ENCODE data around the gene TXN2. TPM values are rescaled to one million over a fixed set of nuclear protein-coding genes. Genes with fewer than 3 reads are reported as not detected.
A peak's percentile ranks its signal among the peaks of the same experiment; 100 is the strongest.

TXN2 gene
- total RNA-seq, 8 experiments from 2014 or later: 44.9 to 82.2 (median 61.0) TPM

- 40 to 100% (median 82%) methylated on average over 1 to 9 of the region's 13 CpGs; no CpG with 5 or more reads in 2 of the 10 experiments for WGBS, 10 experiments
- Histone ChIP-seq H3K27ac (no peak overlapping the region), H3K4me1 (replicated peaks in 1 of 2) (peaks cover 0 to 2% of the 10 kb centered on the region in 2 donors), H3K4me3 (no peak overlapping the region)
- in situ Hi-C loops (cut with MboI; ENCODE audit: low pct_unique_long_range_greater_than_20kb in 2 of 9, low sequenced_read_pairs in 9 of 9, unreplicated experiment in 9 of 9): loop anchor here in 4 of 9 experiments (10.0 to 25.0 kb wide), 2 partner anchors 160 to 168 kb away; no protein-coding TSS in a partner anchor
- ATAC-seq (replicated peaks in 6 of 8): no peak
These were observed 8.8 kb downstream of the TXN2 start for GRCh38 chr22:36472689-36473088.

GRCh38 chr22:36471341-36471821 lies 10.1 kb downstream of the TXN2 start:
- Histone ChIP-seq H3K4me3 (no peak overlapping the region), H3K4me1 (replicated peaks in 1 of 2) (peaks cover 0 to 2% of the 10 kb centered on the region in 2 donors), H3K27ac (no peak overlapping the region)
- 70 to 88% (median 80%) methylated on average over 1 to 10 of the region's 14 CpGs; no CpG with 5 or more reads in 3 of the 10 experiments for WGBS, 10 experiments
- ATAC-seq (replicated peaks in 6 of 8): no peak
- in situ Hi-C loops (cut with MboI; ENCODE audit: low pct_unique_long_range_greater_than_20kb in 2 of 9, low sequenced_read_pairs in 9 of 9, unreplicated experiment in 9 of 9): loop anchor here in 4 of 9 experiments (10.0 to 25.0 kb wide), 2 partner anchors 159 to 167 kb away; no protein-coding TSS in a partner anchor

DNA sequence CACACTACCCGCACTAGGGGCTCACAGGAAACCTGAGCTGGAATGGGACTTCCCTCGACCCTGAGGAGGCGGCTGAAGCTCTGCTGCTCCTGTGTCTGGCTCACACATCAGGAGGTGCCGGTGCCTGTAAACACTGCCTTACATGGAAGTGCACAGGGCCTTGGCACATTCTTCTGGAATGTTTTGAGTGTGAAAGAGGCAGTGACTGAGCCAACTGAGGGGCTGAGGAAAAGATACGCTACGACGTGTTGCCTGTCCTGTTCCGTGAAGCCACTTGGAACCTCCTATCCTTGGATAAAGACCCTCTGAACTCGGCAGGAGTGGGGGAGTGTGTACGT lies 10.5 kb downstream of the TXN2 start:
- WGBS, 10 experiments: 69 to 100% (median 86%) methylated on average over 1 to 6 of the region's 10 CpGs; no CpG with 5 or more reads in 3 of the 10 experiments
- peaks cover 0 to 2% of the 10 kb centered on the region in 2 donors for H3K4me1 ChIP-seq (replicated peaks in 1 of 2)
- H3K27ac ChIP-seq: no peak overlapping the region
- no peak overlapping the region for H3K4me3 ChIP-seq
- no peak for ATAC-seq (replicated peaks in 6 of 8)
- in situ Hi-C loops (cut with MboI; ENCODE audit: low pct_unique_long_range_greater_than_20kb in 2 of 9, low sequenced_read_pairs in 9 of 9, unreplicated experiment in 9 of 9): loop anchor here in 4 of 9 experiments (10.0 to 25.0 kb wide), 2 partner anchors 159 to 166 kb away; no protein-coding TSS in a partner anchor

- Histone ChIP-seq H3K4me1 (replicated peaks in 1 of 2) (peaks cover 0 to 2% of the 10 kb centered on the region in 2 donors), H3K27ac (no peak overlapping the region), H3K4me3 (no peak overlapping the region)
- in situ Hi-C loops (cut with MboI; ENCODE audit: low pct_unique_long_range_greater_than_20kb in 2 of 9, low sequenced_read_pairs in 9 of 9, unreplicated experiment in 9 of 9): loop anchor here in 4 of 9 experiments (10.0 to 25.0 kb wide), 2 partner anchors 158 to 166 kb away; no protein-coding TSS in a partner anchor
- ATAC-seq (replicated peaks in 6 of 8): peak; percentile 64 to 96 (median 86)
- WGBS, 10 experiments: 21 to 100% (median 59%) methylated on average over 1 to 9 of the region's 14 CpGs; no CpG with 5 or more reads in 3 of the 10 experiments
These were observed 11.1 kb downstream of the TXN2 start for GRCh38 chr22:36470162-36470993.

DNA sequence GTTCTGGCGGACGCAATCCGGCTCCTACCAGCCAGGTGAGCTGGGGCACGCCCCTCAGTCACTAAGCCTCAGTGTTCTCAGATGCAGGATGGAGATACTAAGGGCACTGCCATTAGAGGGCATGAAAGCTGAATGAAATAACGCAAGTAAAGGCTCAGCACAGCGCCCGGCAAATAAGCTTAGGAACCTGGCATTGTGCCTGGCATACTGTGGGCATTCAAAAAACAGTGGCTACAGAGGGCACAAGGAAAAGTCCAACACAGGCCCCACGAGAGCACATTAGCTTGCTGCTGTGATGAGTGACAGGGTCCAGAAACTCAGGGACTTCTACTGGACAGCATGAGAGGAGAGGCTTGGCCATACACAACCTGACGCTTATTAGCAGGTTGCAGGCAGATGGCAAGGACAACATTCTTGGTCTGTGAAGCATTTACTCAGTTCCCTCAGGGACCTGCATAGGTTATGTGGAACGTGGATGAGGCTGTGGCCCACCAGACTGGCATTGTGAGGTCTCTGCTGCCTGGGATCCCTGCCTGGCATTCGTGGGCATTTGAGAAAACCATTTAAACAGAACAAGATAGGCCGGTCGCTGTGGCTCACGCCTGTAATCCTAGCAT lies 12.2 kb downstream of the TXN2 start:
- no peak overlapping the region for H3K4me3 ChIP-seq
- in situ Hi-C loops (cut with MboI; ENCODE audit: low pct_unique_long_range_greater_than_20kb in 2 of 9, low sequenced_read_pairs in 9 of 9, unreplicated experiment in 9 of 9): loop anchor here in 5 of 9 experiments (5.0 to 25.0 kb wide), 4 partner anchors 154 to 167 kb away; no protein-coding TSS in a partner anchor
- H3K4me1 ChIP-seq (replicated peaks in 1 of 2): peaks cover 0 to 2% of the 10 kb centered on the region in 2 donors
- no peak overlapping the region for H3K27ac ChIP-seq
- 65 to 100% (median 84%) methylated on average over 1 to 7 of the region's 14 CpGs; no CpG with 5 or more reads in 1 of the 10 experiments for WGBS, 10 experiments
- ATAC-seq (replicated peaks in 6 of 8): no peak

DNA sequence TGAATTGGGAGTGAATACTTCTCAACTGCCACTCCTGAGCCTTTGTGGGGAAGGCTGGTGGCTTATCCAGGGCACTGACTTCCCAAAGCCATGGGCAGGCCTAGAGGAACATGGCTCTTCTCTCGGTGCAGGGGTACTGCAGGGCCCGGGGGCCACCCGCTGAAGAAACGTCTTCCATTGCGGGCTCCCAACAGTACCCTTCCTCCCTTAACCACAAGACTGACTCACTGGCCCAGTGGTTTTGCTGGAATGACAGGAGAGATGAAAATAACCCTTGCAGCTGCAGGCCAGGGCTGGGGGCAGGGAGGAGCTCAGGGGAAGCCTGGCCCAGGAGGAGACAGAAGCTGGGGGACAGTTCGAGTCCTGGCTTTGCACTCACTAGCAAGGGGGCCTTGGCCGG lies 13.5 kb downstream of the TXN2 start:
- no peak overlapping the region for H3K4me3 ChIP-seq
- in situ Hi-C loops (cut with MboI; ENCODE audit: low pct_unique_long_range_greater_than_20kb in 2 of 9, low sequenced_read_pairs in 9 of 9, unreplicated experiment in 9 of 9): loop anchor here in 5 of 9 experiments (5.0 to 25.0 kb wide), 4 partner anchors 153 to 166 kb away; no protein-coding TSS in a partner anchor
- peaks cover 0 to 2% of the 10 kb centered on the region in 2 donors for H3K4me1 ChIP-seq (replicated peaks in 1 of 2)
- ATAC-seq (replicated peaks in 6 of 8): peak in 2 of 8 experiments; percentile 49 to 57
- no peak overlapping the region for H3K27ac ChIP-seq
- WGBS, 10 experiments: 100% methylated on average over 1 of the region's 7 CpGs; no CpG with 5 or more reads in 9 of the 10 experiments

DNA sequence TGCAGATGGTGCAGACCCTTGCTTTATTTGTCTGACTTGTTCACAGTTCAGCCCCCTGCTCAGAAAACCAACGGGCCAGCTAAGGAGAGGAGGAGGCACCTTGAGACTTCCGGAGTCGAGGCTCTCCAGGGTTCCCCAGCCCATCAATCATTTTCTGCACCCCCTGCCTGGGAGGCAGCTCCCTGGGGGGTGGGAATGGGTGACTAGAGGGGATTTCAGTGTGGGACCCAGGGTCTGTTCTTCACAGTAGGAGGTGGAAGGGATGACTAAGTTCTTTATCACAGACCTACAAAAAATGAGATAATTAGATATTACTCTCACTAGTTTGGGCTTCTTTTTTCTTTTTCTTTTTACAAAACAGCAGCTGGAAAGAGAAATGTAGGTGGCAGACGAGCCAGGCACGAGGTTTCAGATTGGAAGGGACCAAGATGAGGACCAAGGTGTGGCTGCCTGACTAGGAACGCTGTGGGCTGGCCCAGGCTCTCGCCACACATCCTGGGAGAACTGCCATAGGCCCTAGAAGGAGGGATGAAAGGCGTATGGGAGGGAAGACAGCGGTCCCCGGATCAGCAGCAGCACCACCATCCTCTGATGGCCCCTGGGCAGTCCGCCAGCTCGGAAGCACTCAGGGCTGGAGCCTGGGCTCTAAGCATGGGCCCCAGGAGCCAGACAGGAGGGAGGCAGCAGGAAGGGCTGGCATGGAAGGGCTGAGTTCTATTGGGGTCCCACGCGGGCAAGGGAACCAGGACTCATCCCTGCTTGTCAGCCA lies 14.2 kb downstream of the TXN2 start:
- WGBS, 10 experiments: 48 to 100% (median 83%) methylated on average over 1 to 7 of the region's 14 CpGs; no CpG with 5 or more reads in 3 of the 10 experiments
- H3K27ac ChIP-seq: no peak overlapping the region
- peak in 1 of 8 experiments; percentile 13 for ATAC-seq (replicated peaks in 6 of 8)
- in situ Hi-C loops (cut with MboI; ENCODE audit: low pct_unique_long_range_greater_than_20kb in 2 of 9, low sequenced_read_pairs in 9 of 9, unreplicated experiment in 9 of 9): loop anchor here in 5 of 9 experiments (5.0 to 25.0 kb wide), 4 partner anchors 152 to 165 kb away; no protein-coding TSS in a partner anchor
- H3K4me1 ChIP-seq (replicated peaks in 1 of 2): peaks cover 0 to 2% of the 10 kb centered on the region in 2 donors
- no peak overlapping the region for H3K4me3 ChIP-seq

- no peak for ATAC-seq (replicated peaks in 6 of 8)
- H3K4me3 ChIP-seq: no peak overlapping the region
- in situ Hi-C loops (cut with MboI; ENCODE audit: low pct_unique_long_range_greater_than_20kb in 2 of 9, low sequenced_read_pairs in 9 of 9, unreplicated experiment in 9 of 9): loop anchor here in 5 of 9 experiments (5.0 to 25.0 kb wide), 4 partner anchors 151 to 164 kb away; no protein-coding TSS in a partner anchor
- WGBS, 10 experiments: 83% methylated on average over 4 of the region's 7 CpGs; no CpG with 5 or more reads in 9 of the 10 experiments
- peaks cover 0 to 2% of the 10 kb centered on the region in 2 donors for H3K4me1 ChIP-seq (replicated peaks in 1 of 2)
- H3K27ac ChIP-seq: no peak overlapping the region
These were observed 15.2 kb downstream of the TXN2 start for GRCh38 chr22:36466258-36466657.

- ATAC-seq (replicated peaks in 6 of 8): peak in 2 of 8 experiments; percentile 9 to 44
- WGBS, 10 experiments: 41 to 100% (median 83%) methylated on average over 1 to 18 of the region's 25 CpGs; no CpG with 5 or more reads in 2 of the 10 experiments
- Histone ChIP-seq H3K4me1 (replicated peaks in 1 of 2) (peaks cover 0 to 2% of the 10 kb centered on the region in 2 donors), H3K27ac (no peak overlapping the region), H3K4me3 (no peak overlapping the region)
- in situ Hi-C loops (cut with MboI; ENCODE audit: low pct_unique_long_range_greater_than_20kb in 2 of 9, low sequenced_read_pairs in 9 of 9, unreplicated experiment in 9 of 9): loop anchor here in 5 of 9 experiments (5.0 to 25.0 kb wide), 4 partner anchors 151 to 163 kb away; no protein-coding TSS in a partner anchor
These were observed 16.0 kb downstream of the TXN2 start for GRCh38 chr22:36465232-36466021.

DNA sequence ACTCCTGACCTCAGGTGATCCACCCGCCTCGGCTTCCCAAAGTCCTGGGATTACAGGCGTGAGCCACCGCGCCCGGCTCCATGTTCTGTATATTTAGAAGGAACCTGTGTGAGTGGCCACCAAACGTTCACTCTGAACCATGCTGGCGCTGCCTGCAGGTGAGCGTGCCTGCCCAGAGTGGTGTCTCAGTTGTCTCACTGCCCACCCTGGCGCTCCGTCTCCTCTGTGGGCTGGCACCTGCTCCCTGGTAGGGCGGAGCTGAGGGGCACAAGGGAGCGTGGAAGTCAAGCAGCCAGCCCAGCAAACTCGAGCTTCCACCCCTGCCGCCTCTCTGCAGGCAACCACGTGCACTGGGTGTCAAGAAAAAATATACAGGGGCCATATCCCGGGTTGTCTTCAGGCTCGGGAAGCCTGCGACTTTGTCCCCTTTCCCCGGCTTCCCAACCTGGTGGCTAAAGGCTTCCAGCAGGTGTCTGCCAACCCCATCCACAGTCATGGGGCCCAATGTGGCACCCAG lies 16.7 kb downstream of the TXN2 start:
- 88 to 92% methylated on average over 4 to 6 of the region's 20 CpGs; no CpG with 5 or more reads in 8 of the 10 experiments for WGBS, 10 experiments
- no peaks in the 10 kb centered on the region for H3K4me1 ChIP-seq (replicated peaks in 1 of 2)
- H3K4me3 ChIP-seq: no peak overlapping the region
- no peak overlapping the region for H3K27ac ChIP-seq
- no peak for ATAC-seq (replicated peaks in 6 of 8)
- in situ Hi-C loops (cut with MboI; ENCODE audit: low pct_unique_long_range_greater_than_20kb in 2 of 9, low sequenced_read_pairs in 9 of 9, unreplicated experiment in 9 of 9): loop anchor here in 5 of 9 experiments (5.0 to 25.0 kb wide), 4 partner anchors 150 to 162 kb away; no protein-coding TSS in a partner anchor

GRCh38 chr22:36463783-36464184 lies 17.7 kb downstream of the TXN2 start:
- no peak for ATAC-seq (replicated peaks in 6 of 8)
- Histone ChIP-seq H3K4me1 (replicated peaks in 1 of 2) (no peaks in the 10 kb centered on the region), H3K27ac (no peak overlapping the region), H3K4me3 (no peak overlapping the region)
- 0 to 80% (median 66%) methylated on average over 1 to 8 of the region's 17 CpGs; no CpG with 5 or more reads in 6 of the 10 experiments for WGBS, 10 experiments
- in situ Hi-C loops (cut with MboI; ENCODE audit: low pct_unique_long_range_greater_than_20kb in 2 of 9, low sequenced_read_pairs in 9 of 9, unreplicated experiment in 9 of 9): loop anchor here in 4 of 9 experiments (10.0 to 25.0 kb wide), 3 partner anchors 149 to 159 kb away; no protein-coding TSS in a partner anchor
